GM12865 (cell line): ENCODE data around the gene MTHFD2L.
"Not testable (repeated sequence)": the region's sequence is repeated elsewhere in the genome, so short reads cannot be mapped to it uniquely, and the experiment has no call there.

Experiments
- DNase-seq: peaks from one replicate; pipeline ENCODE4 v3.0.0; 2010; ENCODE audit warnings: low read depth
- H3K4me3 ChIP-seq: 2 replicates; pipeline ENCODE4 v1.5.1; 2011; ENCODE audit warnings: mild to moderate bottlenecking, low read depth, low read length, control low read depth
- TF ChIP-seq, protein P1 (sequence below): IDR thresholded peaks from 2 replicates; pipeline ENCODE4 v1.5.1; 2011; ENCODE audit warnings: low read length, control low read depth, low read depth, inconsistent platforms; ENCODE audit not compliant: insufficient read depth; ENCODE audit errors: missing control alignments

MTHFD2L gene

DNA sequence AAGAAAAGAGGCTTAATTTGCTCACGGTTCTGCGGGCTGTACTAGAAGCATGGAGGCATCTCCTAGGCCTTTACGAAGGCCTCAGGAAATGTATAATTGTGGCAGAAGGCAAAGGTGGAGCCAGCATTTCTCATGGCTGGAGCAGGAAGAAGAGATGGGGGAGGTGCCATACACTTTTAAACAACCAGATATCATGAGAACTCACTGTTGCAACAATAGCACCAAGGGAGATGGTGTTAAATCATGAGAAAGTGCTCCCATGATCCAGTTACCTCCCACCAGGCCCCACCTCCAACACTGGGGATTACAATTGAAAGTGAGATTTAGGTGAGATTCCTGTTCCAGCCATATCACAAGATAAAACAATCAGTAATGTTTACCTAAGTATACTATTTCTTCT, 45.5 kb downstream of the MTHFD2L start:
- no peak for DNase-seq
- no peak overlapping the region for H3K4me3 ChIP-seq
- TF ChIP-seq, protein P1, sequence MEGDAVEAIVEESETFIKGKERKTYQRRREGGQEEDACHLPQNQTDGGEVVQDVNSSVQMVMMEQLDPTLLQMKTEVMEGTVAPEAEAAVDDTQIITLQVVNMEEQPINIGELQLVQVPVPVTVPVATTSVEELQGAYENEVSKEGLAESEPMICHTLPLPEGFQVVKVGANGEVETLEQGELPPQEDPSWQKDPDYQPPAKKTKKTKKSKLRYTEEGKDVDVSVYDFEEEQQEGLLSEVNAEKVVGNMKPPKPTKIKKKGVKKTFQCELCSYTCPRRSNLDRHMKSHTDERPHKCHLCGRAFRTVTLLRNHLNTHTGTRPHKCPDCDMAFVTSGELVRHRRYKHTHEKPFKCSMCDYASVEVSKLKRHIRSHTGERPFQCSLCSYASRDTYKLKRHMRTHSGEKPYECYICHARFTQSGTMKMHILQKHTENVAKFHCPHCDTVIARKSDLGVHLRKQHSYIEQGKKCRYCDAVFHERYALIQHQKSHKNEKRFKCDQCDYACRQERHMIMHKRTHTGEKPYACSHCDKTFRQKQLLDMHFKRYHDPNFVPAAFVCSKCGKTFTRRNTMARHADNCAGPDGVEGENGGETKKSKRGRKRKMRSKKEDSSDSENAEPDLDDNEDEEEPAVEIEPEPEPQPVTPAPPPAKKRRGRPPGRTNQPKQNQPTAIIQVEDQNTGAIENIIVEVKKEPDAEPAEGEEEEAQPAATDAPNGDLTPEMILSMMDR = no peak

- H3K4me3 ChIP-seq = no peak overlapping the region
- TF ChIP-seq, protein P1 = no peak
- no peak for DNase-seq
These were observed 47.1 kb downstream of the MTHFD2L start for GRCh38 chr4:74205046-74205445.

GRCh38 chr4:74205559-74205958, 47.6 kb downstream of the MTHFD2L start:
- H3K4me3 ChIP-seq = no peak overlapping the region
- TF ChIP-seq, protein P1 = no peak
- peak; percentile 16 for DNase-seq

- peak overlapping the region; percentile 41 for H3K4me3 ChIP-seq
These were observed 48.3 kb downstream of the MTHFD2L start for GRCh38 chr4:74206088-74206825.

DNA sequence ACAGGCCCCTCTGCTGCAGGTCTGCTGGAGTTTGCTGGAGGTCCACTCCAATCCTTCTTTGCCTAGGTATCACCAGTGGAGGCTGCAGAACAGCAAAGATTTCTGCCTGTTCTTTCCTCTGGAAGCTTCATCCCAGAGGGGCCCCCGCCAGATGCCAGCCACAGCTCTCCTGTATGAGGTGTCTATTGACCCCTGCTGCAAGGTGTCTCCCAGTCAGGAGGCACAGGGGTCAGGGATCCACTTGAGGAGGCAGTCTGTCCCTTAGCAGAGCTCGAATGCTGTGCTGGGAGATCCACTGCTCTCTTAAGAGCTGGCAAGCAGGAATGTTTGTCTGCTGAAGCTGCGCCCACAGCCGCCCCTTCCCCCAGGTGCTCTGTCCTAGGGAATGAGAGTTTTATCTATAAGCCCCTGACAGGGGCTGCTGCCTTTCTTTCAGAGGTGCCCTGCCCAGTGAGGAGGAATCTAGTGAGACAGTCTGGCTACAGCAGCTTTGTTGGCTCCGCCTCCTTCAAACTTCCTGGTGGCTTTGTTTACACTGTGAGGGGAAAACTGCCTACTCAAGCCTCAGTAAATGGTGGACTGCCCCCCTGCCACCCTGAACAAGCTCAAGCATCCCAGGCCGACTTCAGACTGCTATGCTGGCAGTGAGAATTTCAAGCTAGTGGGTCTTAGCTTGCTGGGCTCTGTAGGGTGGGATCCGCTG, 56.7 kb downstream of the MTHFD2L start:
- not testable (repeated sequence) for DNase-seq, H3K4me3 ChIP-seq

More at GRCh38 chr4:74206088-74206825, 48.3 kb downstream of the MTHFD2L start:
- TF ChIP-seq, protein P1 = no peak
- DNase-seq = peak; percentile 70

GRCh38 chr4:74215236-74215635, 57.3 kb downstream of the MTHFD2L start:
- not testable (repeated sequence) for DNase-seq, H3K4me3 ChIP-seq

- no peak overlapping the region for H3K4me3 ChIP-seq
- TF ChIP-seq, protein P1 = no peak
- DNase-seq = no peak
These were observed 59.4 kb downstream of the MTHFD2L start for GRCh38 chr4:74217365-74217764.

DNA sequence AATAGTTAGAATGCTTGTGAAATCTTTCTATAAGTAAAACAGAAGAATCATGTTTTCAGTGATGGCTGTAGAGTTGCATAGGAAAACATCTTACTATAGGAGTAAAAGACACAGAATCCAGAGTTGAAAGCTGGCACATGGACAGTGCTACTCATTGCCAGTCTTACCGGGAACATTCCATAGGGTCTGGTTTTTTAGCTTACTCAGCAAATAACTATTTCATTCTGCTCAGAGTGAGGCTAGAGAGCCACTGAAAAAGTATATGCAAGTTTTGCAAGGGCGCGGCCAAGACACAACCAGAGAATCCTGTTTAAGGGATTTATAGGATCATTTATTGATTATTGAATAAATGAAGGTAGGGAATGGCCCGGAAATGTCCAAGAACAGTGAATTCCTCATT, 60.3 kb downstream of the MTHFD2L start:
- H3K4me3 ChIP-seq = no peak overlapping the region
- TF ChIP-seq, protein P1 = no peak
- DNase-seq = no peak
